GM23338 (cell line): ENCODE measurements around the gene BNIP5. TPM values are rescaled to one million over a fixed set of nuclear protein-coding genes. Genes with fewer than 3 reads are reported as not detected.

Experiments used
- ATAC-seq: fragments of 200-7000 bp; cut with Tn5 transposase; 3 replicates; pipeline ENCODE4 v1.9.1; 2020
- DNase-seq: peaks from one replicate; pipeline ENCODE4 v3.0.0-alpha.2; 2015; ENCODE audit warnings: low spot score
- H2AFZ ChIP-seq: fragments of 200-600 bp; sonication (generic); 2 replicates; pipeline ENCODE4 v1.8.0; 2016; ENCODE audit warnings: antibody characterized with exemption, mild to moderate bottlenecking, moderate library complexity
- H3F3A ChIP-seq: fragments of 200-600 bp; sonication (generic); replicated peaks from 2 replicates; pipeline ENCODE4 v1.8.0; 2017; ENCODE audit warnings: antibody characterized with exemption, mixed run types, low read depth
- H3K27ac ChIP-seq: fragments of 200-600 bp; sonication (generic); 2 replicates; pipeline ENCODE4 v1.6.1; 2016; ENCODE audit warnings: low read depth
- H3K27me3 ChIP-seq: fragments of 200-600 bp; sonication (generic); 2 replicates; pipeline ENCODE4 v1.8.0; 2016; ENCODE audit warnings: mild to moderate bottlenecking, mixed run types, moderate library complexity; ENCODE audit not compliant: insufficient read depth
- H3K36me3 ChIP-seq: fragments of 200-600 bp; sonication (generic); 2 replicates; pipeline ENCODE4 v1.8.0; 2016; ENCODE audit warnings: mild to moderate bottlenecking; ENCODE audit not compliant: insufficient read depth
- H3K4me1 ChIP-seq: fragments of 200-600 bp; sonication (generic); 2 replicates; pipeline ENCODE4 v1.8.0; 2016; ENCODE audit warnings: mild to moderate bottlenecking, moderate library complexity; ENCODE audit not compliant: insufficient read depth
- H3K4me2 ChIP-seq: fragments of 200-600 bp; sonication (generic); 2 replicates; pipeline ENCODE4 v1.7.1; 2017; ENCODE audit warnings: mixed run types
- H3K4me3 ChIP-seq: fragments of 200-600 bp; sonication (generic); 2 replicates; pipeline ENCODE4 v1.6.1; 2016; ENCODE audit warnings: mixed run types
- H3K79me2 ChIP-seq: fragments of 200-600 bp; sonication (generic); replicated peaks from 2 replicates; pipeline ENCODE4 v1.8.0; 2017; ENCODE audit warnings: mild to moderate bottlenecking; ENCODE audit not compliant: insufficient read depth
- H3K9me2 ChIP-seq: fragments of 200-600 bp; sonication (generic); 2 replicates; pipeline ENCODE4 v1.8.0; 2017; ENCODE audit not compliant: insufficient read depth
- H4K20me1 ChIP-seq: fragments of 200-600 bp; sonication (generic); replicated peaks from 2 replicates; pipeline ENCODE4 v1.8.0; 2017; ENCODE audit warnings: mild to moderate bottlenecking; ENCODE audit not compliant: insufficient read depth
- H3K27ac Mint-ChIP-seq: 2 replicates; pipeline ENCODE4 v1.8.0; 2020; ENCODE audit warnings: inconsistent platforms, mild to moderate bottlenecking, moderate library complexity, mixed read lengths
- H3K27me3 Mint-ChIP-seq: 3 replicates; pipeline ENCODE4 v1.8.0; 2022; ENCODE audit warnings: low read depth, mild to moderate bottlenecking, moderate library complexity, mixed read lengths, inconsistent platforms; ENCODE audit not compliant: insufficient read depth, poor library complexity
- H3K36me3 Mint-ChIP-seq: 3 replicates; pipeline ENCODE4 v1.8.0; 2021; ENCODE audit warnings: low read depth, mild to moderate bottlenecking, inconsistent platforms, moderate library complexity, mixed read lengths
- H3K4me1 Mint-ChIP-seq: 3 replicates; pipeline ENCODE4 v1.8.0; 2020; ENCODE audit warnings: mild to moderate bottlenecking, inconsistent platforms, mixed read lengths
- H3K4me3 Mint-ChIP-seq: 3 replicates; pipeline ENCODE4 v1.8.0; 2021; ENCODE audit warnings: moderate library complexity, mild to moderate bottlenecking, inconsistent platforms, mixed read lengths
- H3K9me3 Mint-ChIP-seq: 3 replicates; pipeline ENCODE4 v1.8.0; 2020; ENCODE audit warnings: moderate library complexity, mild to moderate bottlenecking, inconsistent platforms, mixed read lengths
- JUNB ChIP-seq: IDR thresholded peaks from one replicate; pipeline ENCODE4 v1.6.1; 2016; ENCODE audit warnings: antibody characterized with exemption; ENCODE audit not compliant: unreplicated experiment
- NANOG ChIP-seq: IDR thresholded peaks from 2 replicates; pipeline ENCODE4 v1.6.1; 2016; ENCODE audit warnings: antibody characterized with exemption, borderline replicate concordance
- ZNF114 ChIP-seq: fragments of 250-450 bp; sonication (Bioruptor Pico); IDR thresholded peaks from 2 replicates; pipeline ENCODE4 v1.5.0; 2020; ENCODE audit warnings: mild to moderate bottlenecking, moderate library complexity
- ZNF331 ChIP-seq: fragments of 250-450 bp; sonication (Bioruptor Pico); IDR thresholded peaks from 2 replicates; pipeline ENCODE4 v1.5.0; 2020; ENCODE audit warnings: low read depth, mild to moderate bottlenecking, moderate library complexity
- polyA plus RNA-seq: library from polyadenylated mRNA; unstranded; fragments of >200 nt; fragmentation: Nextera tagmentation; extraction: Ambion mirVana; gene quantifications from 2 replicates; pipeline ENCODE4 v1.2.1, GENCODE V29; 2016
- total RNA-seq: library from RNA; depleted of rRNA; stranded (reverse); fragments of >200 nt; shearing (Covaris generic); gene quantifications from 2 replicates; pipeline ENCODE4 v1.2.3, GENCODE V29; 2014
- TF ChIP-seq, protein P1 (sequence below): IDR thresholded peaks from one replicate; pipeline ENCODE4 v1.6.1; 2018; ENCODE audit warnings: antibody characterized with exemption; ENCODE audit not compliant: unreplicated experiment
- TF ChIP-seq, protein P2 (sequence below): IDR thresholded peaks from 2 replicates; pipeline ENCODE4 v1.6.1; 2016; ENCODE audit warnings: antibody characterized with exemption

The BNIP5 gene
- total and polyA plus RNA-seq, 2 experiments from 2014 or later: not detected

DNA sequence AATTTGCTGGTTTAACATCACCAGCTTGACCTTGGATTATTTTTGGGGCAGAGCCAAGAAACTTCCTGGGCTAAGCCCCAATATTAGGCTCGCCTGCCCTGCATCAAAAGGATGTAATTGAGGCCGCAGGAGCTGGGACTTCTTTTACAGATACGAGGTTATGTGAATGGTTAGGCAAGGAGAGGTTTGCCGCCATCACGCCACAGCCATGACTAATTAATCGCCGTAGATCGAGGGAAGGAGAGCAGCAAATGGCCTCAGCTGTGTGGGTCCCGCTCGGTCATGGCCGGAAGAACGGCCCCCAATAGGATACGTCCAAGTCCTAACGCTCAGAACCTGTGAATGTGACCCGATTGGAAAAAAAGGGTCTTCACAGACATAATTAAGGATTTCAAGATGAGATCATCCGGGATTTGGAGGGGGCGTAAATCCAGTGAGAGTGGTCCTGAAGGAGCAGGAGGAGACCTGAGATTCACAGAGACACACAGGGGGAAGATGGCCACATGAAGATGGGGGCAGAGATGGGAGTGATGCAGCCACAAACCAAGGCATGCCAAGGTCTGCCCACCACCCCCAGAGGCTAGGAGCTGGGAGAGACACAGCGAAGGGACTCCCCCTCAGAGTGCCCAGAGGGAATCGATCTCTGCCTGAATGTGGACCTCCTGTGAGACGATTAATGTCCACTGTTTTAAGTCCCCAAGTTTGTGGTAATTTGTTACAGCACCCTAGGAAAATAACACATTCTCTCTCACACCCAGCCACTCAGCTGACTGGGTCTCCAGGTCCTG, 10.0 kb upstream of the BNIP5 start:
- Mint-ChIP-seq H3K4me3 (no peak overlapping the region), H3K27ac (no peak overlapping the region), H3K27me3 (peaks cover 9% of the 10 kb centered on the region), H3K36me3 (no peaks in the 10 kb centered on the region), H3K9me3 (no peaks in the 10 kb centered on the region), H3K4me1 (peaks cover 4% of the 10 kb centered on the region; the same call in 2 of the 3 replicates)
- no peaks in the 10 kb centered on the region for H3F3A ChIP-seq
- no peak for DNase-seq
- H3K79me2 ChIP-seq: no peaks in the 10 kb centered on the region
- no peaks in the 10 kb centered on the region for H3K36me3 ChIP-seq
- no peaks in the 10 kb centered on the region; the same call in 1 of the 2 replicates for H3K4me1 ChIP-seq
- no peaks in the 10 kb centered on the region for H3K9me2 ChIP-seq
- no peaks in the 10 kb centered on the region for H4K20me1 ChIP-seq
- H2AFZ ChIP-seq: peak overlapping the region; percentile 47
- no peak overlapping the region for H3K27ac ChIP-seq
- H3K4me3 ChIP-seq: no peak overlapping the region
- no peak for ATAC-seq
- H3K4me2 ChIP-seq: no peak overlapping the region
- TF ChIP-seq ZNF114 (CRISPR knock-in tag) (no peak), JUNB (no peak)
- no peaks in the 10 kb centered on the region for H3K27me3 ChIP-seq

DNA sequence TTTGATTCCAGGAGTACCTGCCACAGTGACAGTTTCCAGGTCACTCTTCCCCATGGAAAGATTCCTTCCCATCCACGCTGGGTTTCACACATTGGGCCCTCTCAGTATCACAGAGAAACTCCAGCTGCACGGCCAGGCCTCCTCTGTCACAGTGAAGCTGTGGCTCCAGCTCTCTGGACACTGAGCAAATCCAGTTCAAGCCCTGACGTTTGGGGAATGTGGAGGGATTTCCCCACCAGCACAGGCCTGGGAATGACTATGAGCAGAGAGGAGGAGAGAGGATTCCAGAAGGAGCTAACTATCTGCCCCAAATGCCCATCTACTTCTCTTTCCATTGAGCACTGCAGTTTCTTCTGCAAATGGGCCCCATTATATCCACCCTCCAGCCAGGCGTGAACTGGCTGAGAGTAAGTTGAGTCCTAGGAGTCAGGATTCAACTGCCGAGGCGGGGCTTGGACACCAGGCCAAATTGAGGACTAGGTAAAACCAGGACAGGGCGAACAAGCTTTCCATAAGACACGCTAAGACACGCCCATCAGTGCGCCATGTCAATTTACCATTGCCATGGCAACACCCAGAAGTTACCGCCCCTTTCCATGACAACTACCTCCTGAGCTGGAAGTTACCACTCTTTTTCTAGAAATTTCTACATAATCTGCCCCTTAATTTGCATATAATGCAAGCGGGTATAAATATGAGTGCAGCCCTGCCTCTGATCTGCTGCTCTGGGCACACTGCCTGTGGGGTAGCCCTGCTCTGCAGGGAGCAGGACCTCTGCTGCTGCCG, 9.2 kb upstream of the BNIP5 start:
- peak; percentile 76 for DNase-seq
- no peaks in the 10 kb centered on the region for H3K36me3 Mint-ChIP-seq
- no peak overlapping the region for H3K4me3 Mint-ChIP-seq
- H3F3A ChIP-seq: no peaks in the 10 kb centered on the region
- H3K79me2 ChIP-seq: no peaks in the 10 kb centered on the region
- H3K9me3 Mint-ChIP-seq: no peaks in the 10 kb centered on the region
- ATAC-seq: peak; percentile 71
- H3K36me3 ChIP-seq: no peaks in the 10 kb centered on the region
- H3K27ac ChIP-seq: no peak overlapping the region
- H3K27ac Mint-ChIP-seq: no peak overlapping the region
- no peaks in the 10 kb centered on the region; the same call in 1 of the 2 replicates for H3K4me1 ChIP-seq
- no peak overlapping the region for H3K4me3 ChIP-seq
- peak overlapping the region; percentile 79 for H2AFZ ChIP-seq
- no peak for TF ChIP-seq ZNF331 (CRISPR knock-in tag)
- TF ChIP-seq NANOG: no peak
- TF ChIP-seq, protein P1, sequence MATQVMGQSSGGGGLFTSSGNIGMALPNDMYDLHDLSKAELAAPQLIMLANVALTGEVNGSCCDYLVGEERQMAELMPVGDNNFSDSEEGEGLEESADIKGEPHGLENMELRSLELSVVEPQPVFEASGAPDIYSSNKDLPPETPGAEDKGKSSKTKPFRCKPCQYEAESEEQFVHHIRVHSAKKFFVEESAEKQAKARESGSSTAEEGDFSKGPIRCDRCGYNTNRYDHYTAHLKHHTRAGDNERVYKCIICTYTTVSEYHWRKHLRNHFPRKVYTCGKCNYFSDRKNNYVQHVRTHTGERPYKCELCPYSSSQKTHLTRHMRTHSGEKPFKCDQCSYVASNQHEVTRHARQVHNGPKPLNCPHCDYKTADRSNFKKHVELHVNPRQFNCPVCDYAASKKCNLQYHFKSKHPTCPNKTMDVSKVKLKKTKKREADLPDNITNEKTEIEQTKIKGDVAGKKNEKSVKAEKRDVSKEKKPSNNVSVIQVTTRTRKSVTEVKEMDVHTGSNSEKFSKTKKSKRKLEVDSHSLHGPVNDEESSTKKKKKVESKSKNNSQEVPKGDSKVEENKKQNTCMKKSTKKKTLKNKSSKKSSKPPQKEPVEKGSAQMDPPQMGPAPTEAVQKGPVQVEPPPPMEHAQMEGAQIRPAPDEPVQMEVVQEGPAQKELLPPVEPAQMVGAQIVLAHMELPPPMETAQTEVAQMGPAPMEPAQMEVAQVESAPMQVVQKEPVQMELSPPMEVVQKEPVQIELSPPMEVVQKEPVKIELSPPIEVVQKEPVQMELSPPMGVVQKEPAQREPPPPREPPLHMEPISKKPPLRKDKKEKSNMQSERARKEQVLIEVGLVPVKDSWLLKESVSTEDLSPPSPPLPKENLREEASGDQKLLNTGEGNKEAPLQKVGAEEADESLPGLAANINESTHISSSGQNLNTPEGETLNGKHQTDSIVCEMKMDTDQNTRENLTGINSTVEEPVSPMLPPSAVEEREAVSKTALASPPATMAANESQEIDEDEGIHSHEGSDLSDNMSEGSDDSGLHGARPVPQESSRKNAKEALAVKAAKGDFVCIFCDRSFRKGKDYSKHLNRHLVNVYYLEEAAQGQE: no peak
- TF ChIP-seq, protein P2, sequence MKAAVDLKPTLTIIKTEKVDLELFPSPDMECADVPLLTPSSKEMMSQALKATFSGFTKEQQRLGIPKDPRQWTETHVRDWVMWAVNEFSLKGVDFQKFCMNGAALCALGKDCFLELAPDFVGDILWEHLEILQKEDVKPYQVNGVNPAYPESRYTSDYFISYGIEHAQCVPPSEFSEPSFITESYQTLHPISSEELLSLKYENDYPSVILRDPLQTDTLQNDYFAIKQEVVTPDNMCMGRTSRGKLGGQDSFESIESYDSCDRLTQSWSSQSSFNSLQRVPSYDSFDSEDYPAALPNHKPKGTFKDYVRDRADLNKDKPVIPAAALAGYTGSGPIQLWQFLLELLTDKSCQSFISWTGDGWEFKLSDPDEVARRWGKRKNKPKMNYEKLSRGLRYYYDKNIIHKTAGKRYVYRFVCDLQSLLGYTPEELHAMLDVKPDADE: no peak
- H3K4me2 ChIP-seq: no peak overlapping the region
- H3K27me3 Mint-ChIP-seq: peaks cover 10% of the 10 kb centered on the region
- no peaks in the 10 kb centered on the region for H3K9me2 ChIP-seq
- H4K20me1 ChIP-seq: no peaks in the 10 kb centered on the region
- peaks cover 5% of the 10 kb centered on the region for H3K4me1 Mint-ChIP-seq
- H3K27me3 ChIP-seq: no peaks in the 10 kb centered on the region
